DND-41 (cell line): ENCODE results near the gene LPCAT2.

Source experiments
- ATAC-seq: fragments of 200-7000 bp; cut with Tn5 transposase; 3 replicates; pipeline ENCODE4 v1.9.1; 2021; ENCODE audit warnings: low read depth; ENCODE audit not compliant: insufficient read depth
- DNase-seq: peaks from one replicate; pipeline ENCODE4 v3.0.0-alpha.2; 2020
- H2AFZ ChIP-seq: 2 replicates; pipeline ENCODE4 v1.6.0; 2012; ENCODE audit warnings: low read depth, low read length
- H3K27ac ChIP-seq: 2 replicates; pipeline ENCODE4 v1.5.1; 2012; ENCODE audit warnings: low read length, inconsistent platforms
- H3K27me3 ChIP-seq: fragments of 200-600 bp; sonication (generic); 2 replicates; pipeline ENCODE4 v1.6.0; 2012; ENCODE audit warnings: low read length, mild to moderate bottlenecking, inconsistent platforms; ENCODE audit not compliant: insufficient read depth, poor library complexity
- H3K36me3 ChIP-seq: 2 replicates; pipeline ENCODE4 v1.5.1; 2012; ENCODE audit warnings: low read length, inconsistent platforms; ENCODE audit not compliant: insufficient read depth
- H3K4me1 ChIP-seq: 2 replicates; pipeline ENCODE4 v1.5.1; 2012; ENCODE audit warnings: mild to moderate bottlenecking, low read length; ENCODE audit not compliant: insufficient read depth
- H3K4me2 ChIP-seq: 2 replicates; pipeline ENCODE4 v1.6.0; 2012; ENCODE audit warnings: mild to moderate bottlenecking, moderate library complexity, low read length, inconsistent platforms; ENCODE audit not compliant: insufficient read depth
- H3K4me3 ChIP-seq, 2 experiments: fragments of 200-600 bp in 1 of 2; shearing (Covaris generic) in 1 of 2; 2 replicates each; pipeline ENCODE4 v1.5.1; 2012 to 2016; ENCODE audit warnings: inconsistent platforms in 2 of 2, low read length in 2 of 2, mild to moderate bottlenecking in 2 of 2, low read depth in 1 of 2, moderate library complexity in 1 of 2
- H3K79me2 ChIP-seq: 2 replicates; pipeline ENCODE4 v1.6.0; 2012; ENCODE audit warnings: low read length, inconsistent platforms; ENCODE audit not compliant: insufficient read depth
- H3K9ac ChIP-seq: 2 replicates; pipeline ENCODE4 v1.6.0; 2012; ENCODE audit warnings: low read depth, mild to moderate bottlenecking, inconsistent platforms, low read length, moderate library complexity
- H3K9me3 ChIP-seq: 2 replicates; pipeline ENCODE4 v1.5.1; 2012; ENCODE audit warnings: low read length, moderate library complexity, mild to moderate bottlenecking, inconsistent platforms; ENCODE audit not compliant: insufficient read depth, severe bottlenecking
- H4K20me1 ChIP-seq: 2 replicates; pipeline ENCODE4 v1.6.0; 2012; ENCODE audit warnings: low read length; ENCODE audit not compliant: insufficient read depth
- EZH2 ChIP-seq: IDR thresholded peaks from 3 replicates; pipeline ENCODE4 v1.6.1; 2012; ENCODE audit warnings: borderline replicate concordance, low read depth, mild to moderate bottlenecking, moderate library complexity, low read length, inconsistent platforms; ENCODE audit not compliant: severe bottlenecking
- TF ChIP-seq, protein P1 (sequence below): IDR thresholded peaks from 2 replicates; pipeline ENCODE4 v1.5.1; 2012; ENCODE audit warnings: borderline replicate concordance, low read length, moderate library complexity, mild to moderate bottlenecking; ENCODE audit not compliant: poor library complexity, severe bottlenecking; ENCODE audit errors: extremely low read depth

The LPCAT2 gene

DNA sequence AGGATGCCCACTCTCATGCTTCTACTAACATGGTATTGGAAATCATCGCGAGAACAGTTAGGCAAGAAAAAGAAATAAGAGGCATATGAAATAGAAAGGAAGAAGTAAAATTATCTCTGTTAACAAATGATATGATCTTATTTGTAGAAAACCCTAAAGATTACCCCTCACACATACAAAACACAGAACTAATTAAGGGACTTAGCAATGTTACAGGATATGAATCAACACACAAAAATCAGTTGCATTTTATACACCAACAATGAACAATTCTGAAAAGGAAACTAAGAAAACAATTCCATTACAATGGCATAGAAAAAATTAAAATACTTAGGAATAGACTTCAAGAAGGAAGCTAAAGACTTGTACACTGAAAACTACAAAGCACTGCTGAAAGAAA lies 54.9 kb downstream of the LPCAT2 start:
- H3K9ac ChIP-seq, result no peak overlapping the region
- peaks cover 2% of the 10 kb centered on the region for H3K27me3 ChIP-seq
- H3K9me3 ChIP-seq, result no peaks in the 10 kb centered on the region
- TF ChIP-seq, protein P1, sequence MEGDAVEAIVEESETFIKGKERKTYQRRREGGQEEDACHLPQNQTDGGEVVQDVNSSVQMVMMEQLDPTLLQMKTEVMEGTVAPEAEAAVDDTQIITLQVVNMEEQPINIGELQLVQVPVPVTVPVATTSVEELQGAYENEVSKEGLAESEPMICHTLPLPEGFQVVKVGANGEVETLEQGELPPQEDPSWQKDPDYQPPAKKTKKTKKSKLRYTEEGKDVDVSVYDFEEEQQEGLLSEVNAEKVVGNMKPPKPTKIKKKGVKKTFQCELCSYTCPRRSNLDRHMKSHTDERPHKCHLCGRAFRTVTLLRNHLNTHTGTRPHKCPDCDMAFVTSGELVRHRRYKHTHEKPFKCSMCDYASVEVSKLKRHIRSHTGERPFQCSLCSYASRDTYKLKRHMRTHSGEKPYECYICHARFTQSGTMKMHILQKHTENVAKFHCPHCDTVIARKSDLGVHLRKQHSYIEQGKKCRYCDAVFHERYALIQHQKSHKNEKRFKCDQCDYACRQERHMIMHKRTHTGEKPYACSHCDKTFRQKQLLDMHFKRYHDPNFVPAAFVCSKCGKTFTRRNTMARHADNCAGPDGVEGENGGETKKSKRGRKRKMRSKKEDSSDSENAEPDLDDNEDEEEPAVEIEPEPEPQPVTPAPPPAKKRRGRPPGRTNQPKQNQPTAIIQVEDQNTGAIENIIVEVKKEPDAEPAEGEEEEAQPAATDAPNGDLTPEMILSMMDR, result no peak
- no peak for TF ChIP-seq EZH2
- no peak overlapping the region for H3K4me3 ChIP-seq
- H3K36me3 ChIP-seq, result no peaks in the 10 kb centered on the region
- no peaks in the 10 kb centered on the region for H3K79me2 ChIP-seq
- H4K20me1 ChIP-seq, result no peaks in the 10 kb centered on the region
- H2AFZ ChIP-seq, result no peak overlapping the region
- H3K4me1 ChIP-seq, result no peaks in the 10 kb centered on the region
- ATAC-seq, result no peak
- no peak overlapping the region for H3K27ac ChIP-seq
- no peak overlapping the region for H3K4me2 ChIP-seq
- DNase-seq, result no peak

DNA sequence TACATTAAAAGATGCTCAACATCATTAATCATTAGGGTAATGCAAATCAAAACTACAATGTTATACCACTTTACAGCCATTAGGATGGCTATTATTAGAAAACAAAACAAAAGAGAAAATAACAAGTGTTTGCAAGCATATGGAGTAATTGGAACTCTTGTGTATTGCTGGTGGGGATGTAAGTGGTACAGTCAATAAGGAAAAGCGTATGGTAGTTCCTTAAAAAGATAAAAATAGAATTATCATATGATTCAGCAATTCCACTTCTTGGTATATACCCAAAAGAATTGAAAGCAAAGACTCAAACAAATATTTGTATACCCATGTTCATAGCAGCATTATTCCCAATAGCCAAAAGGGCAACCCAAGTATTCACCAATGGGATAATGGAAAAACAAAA lies 56.2 kb downstream of the LPCAT2 start:
- H3K9ac ChIP-seq, result no peak overlapping the region
- H3K27ac ChIP-seq, result no peak overlapping the region
- ATAC-seq (no peak), DNase-seq (no peak)
- no peaks in the 10 kb centered on the region for H3K79me2 ChIP-seq
- peaks cover 11% of the 10 kb centered on the region for H3K27me3 ChIP-seq
- no peak overlapping the region for H2AFZ ChIP-seq
- no peaks in the 10 kb centered on the region for H3K4me1 ChIP-seq
- H3K9me3 ChIP-seq, result no peaks in the 10 kb centered on the region
- H3K4me2 ChIP-seq, result no peak overlapping the region
- H3K4me3 ChIP-seq, result no peak overlapping the region
- H3K36me3 ChIP-seq, result no peaks in the 10 kb centered on the region
- no peaks in the 10 kb centered on the region for H4K20me1 ChIP-seq
- TF ChIP-seq EZH2, result no peak

DNA sequence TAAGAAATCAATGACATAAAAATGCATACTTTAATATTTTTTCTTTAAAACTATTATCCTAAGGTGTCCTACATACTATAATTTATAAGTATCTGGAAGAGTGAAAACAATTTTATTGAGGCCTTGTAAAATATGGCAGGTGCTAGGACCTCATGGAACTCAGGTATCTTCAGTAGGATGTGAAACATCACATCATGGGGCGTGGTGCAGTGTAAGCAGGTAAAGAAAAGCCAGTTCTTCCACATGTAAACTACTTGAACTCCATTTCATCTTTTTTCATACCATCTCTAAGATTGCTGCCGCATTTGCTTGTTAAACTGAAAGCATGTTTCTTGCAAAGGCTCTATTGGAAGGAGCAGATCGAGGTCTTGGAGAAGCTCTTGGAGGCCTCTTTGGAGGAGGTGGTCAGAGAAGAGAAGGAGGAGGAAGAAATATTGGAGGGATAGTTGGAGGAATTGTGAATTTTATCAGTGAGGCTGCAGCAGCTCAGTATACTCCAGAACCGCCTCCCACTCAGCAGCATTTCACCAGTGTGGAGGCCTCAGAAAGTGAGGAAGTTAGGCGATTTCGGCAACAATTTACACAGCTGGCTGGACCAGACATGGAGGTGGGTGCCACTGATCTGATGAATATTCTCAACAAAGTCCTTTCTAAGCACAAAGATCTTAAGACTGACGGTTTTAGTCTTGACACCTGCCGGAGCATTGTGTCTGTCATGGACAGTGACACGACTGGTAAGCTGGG lies 57.7 kb downstream of the LPCAT2 start, which contains the start of gene CAPNS2:
TSS of gene CAPNS2 (plus strand) at position 253 of the 744 bp plus-strand sequence. CDS start at position 326, 73 bp downstream.
- H3K27me3 ChIP-seq, result peaks cover 11% of the 10 kb centered on the region
- H3K9me3 ChIP-seq, result no peaks in the 10 kb centered on the region
- no peak within 1 kb of the TSS for H3K4me3 ChIP-seq
- no peak within 1 kb of the TSS for H2AFZ ChIP-seq
- H3K4me2 ChIP-seq, result no peak within 1 kb of the TSS
- no peak for ATAC-seq
- DNase-seq, result no peak
- TF ChIP-seq EZH2, result no peak
- TF ChIP-seq, protein P1, result no peak
- H4K20me1 ChIP-seq, result no peaks in the 10 kb centered on the region
- no peaks in the 10 kb centered on the region for H3K79me2 ChIP-seq
- H3K27ac ChIP-seq, result no peak within 1 kb of the TSS
- no peak within 1 kb of the TSS for H3K9ac ChIP-seq
- H3K36me3 ChIP-seq, result no peaks in the 10 kb centered on the region
- H3K4me1 ChIP-seq, result no peaks in the 10 kb centered on the region

DNA sequence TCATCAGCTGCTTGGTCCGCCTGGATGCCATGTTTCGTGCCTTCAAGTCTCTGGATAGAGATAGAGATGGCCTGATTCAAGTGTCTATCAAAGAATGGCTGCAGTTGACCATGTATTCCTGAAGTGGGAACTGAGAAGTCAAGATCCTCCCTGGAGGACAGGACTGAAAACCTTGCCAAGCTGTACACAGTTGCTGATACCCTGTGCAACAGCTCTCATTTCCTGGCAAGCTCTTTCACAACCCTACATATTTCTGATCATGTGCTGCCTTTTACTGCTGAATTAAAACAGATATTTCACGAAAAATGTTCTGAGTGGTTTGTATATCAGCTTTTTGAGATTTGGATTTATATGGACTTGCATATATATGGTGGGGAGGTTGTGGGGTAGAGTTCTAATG lies 58.5 kb downstream of the LPCAT2 start:
- H3K27me3 ChIP-seq, result peaks cover 11% of the 10 kb centered on the region
- H3K27ac ChIP-seq, result no peak overlapping the region
- no peak for DNase-seq

More for the DNA sequence above, 58.5 kb downstream of the LPCAT2 start:
- Histone ChIP-seq H3K9ac (no peak overlapping the region), H3K9me3 (no peaks in the 10 kb centered on the region), H3K79me2 (no peaks in the 10 kb centered on the region), H4K20me1 (no peaks in the 10 kb centered on the region), H3K4me2 (no peak overlapping the region), H3K4me3 (no peak overlapping the region), H3K4me1 (no peaks in the 10 kb centered on the region), H2AFZ (no peak overlapping the region), H3K36me3 (no peaks in the 10 kb centered on the region)
- ATAC-seq, result no peak
- no peak for TF ChIP-seq EZH2
- TF ChIP-seq, protein P1, result no peak
